SH-SY5Y (cell line): ENCODE results near the gene RASGEF1C.

ENCODE experiments used
- GATA2 ChIP-seq: IDR thresholded peaks from 2 replicates; pipeline ENCODE4 v1.6.1; 2011; ENCODE audit warnings: mild to moderate bottlenecking, low read depth, low read length
- GATA3 ChIP-seq: IDR thresholded peaks from 2 replicates; pipeline ENCODE4 v1.6.1; 2011; ENCODE audit warnings: low read depth, mild to moderate bottlenecking, low read length, moderate library complexity

- no peak for TF ChIP-seq GATA2
- no peak for TF ChIP-seq GATA3
These were observed 102.0 kb downstream of the RASGEF1C start for GRCh38 chr5:180107005-180107404.
